HG02588 (cell line): Measurements from ENCODE around the gene KDM5A.
"Not testable (repeated sequence)": the region's sequence is repeated elsewhere in the genome, so short reads cannot be mapped to it uniquely, and the experiment has no call there.

Experiments used
- ATAC-seq: cut with Tn5 transposase; IDR thresholded peaks from one replicate; pipeline ENCODE4 v1.9.1; 2021; ENCODE audit warnings: mild to moderate bottlenecking, moderate library complexity; ENCODE audit not compliant: unreplicated experiment

Gene KDM5A

GRCh38 chr12:242496-242895, 146.6 kb downstream of the KDM5A start:
- ATAC-seq: no peak

GRCh38 chr12:241266-241665, 147.9 kb downstream of the KDM5A start:
- ATAC-seq: no peak

GRCh38 chr12:240566-240965, 148.6 kb downstream of the KDM5A start:
- no peak for ATAC-seq

- ATAC-seq: no peak
These were observed 150.3 kb downstream of the KDM5A start for GRCh38 chr12:238736-239398.

GRCh38 chr12:238116-238515, 151.0 kb downstream of the KDM5A start:
- ATAC-seq: no peak

GRCh38 chr12:237026-237815, 151.9 kb downstream of the KDM5A start:
- no peak for ATAC-seq

GRCh38 chr12:236445-236844, 152.7 kb downstream of the KDM5A start:
- no peak for ATAC-seq

- not testable (repeated sequence) for ATAC-seq
These were observed 153.2 kb downstream of the KDM5A start for GRCh38 chr12:235967-236366.

- no peak for ATAC-seq
These were observed 154.2 kb downstream of the KDM5A start for GRCh38 chr12:234891-235415.

- no peak for ATAC-seq
These were observed 155.1 kb downstream of the KDM5A start for GRCh38 chr12:234019-234418.

- no peak for ATAC-seq
These were observed 155.5 kb downstream of the KDM5A start for GRCh38 chr12:233615-233968.

GRCh38 chr12:232731-233614, 156.1 kb downstream of the KDM5A start:
- ATAC-seq: no peak

GRCh38 chr12:230925-231671, 158.0 kb downstream of the KDM5A start:
- ATAC-seq: no peak
